22Rv1 (cell line): ENCODE data around the gene KIAA1614.

Source experiments
- H3K27ac ChIP-seq: fragments of 450-650 bp; 2 replicates; pipeline ENCODE4 v1.5.1; 2017
- ZFX ChIP-seq: fragments of 450-650 bp; IDR thresholded peaks from 2 replicates; pipeline ENCODE4 v1.6.1; 2017; ENCODE audit warnings: antibody characterized with exemption, borderline replicate concordance
- TF ChIP-seq, protein P1 (sequence below): fragments of 450-650 bp; IDR thresholded peaks from 2 replicates; pipeline ENCODE4 v1.5.1; 2017; ENCODE audit warnings: mild to moderate bottlenecking

Gene KIAA1614

DNA sequence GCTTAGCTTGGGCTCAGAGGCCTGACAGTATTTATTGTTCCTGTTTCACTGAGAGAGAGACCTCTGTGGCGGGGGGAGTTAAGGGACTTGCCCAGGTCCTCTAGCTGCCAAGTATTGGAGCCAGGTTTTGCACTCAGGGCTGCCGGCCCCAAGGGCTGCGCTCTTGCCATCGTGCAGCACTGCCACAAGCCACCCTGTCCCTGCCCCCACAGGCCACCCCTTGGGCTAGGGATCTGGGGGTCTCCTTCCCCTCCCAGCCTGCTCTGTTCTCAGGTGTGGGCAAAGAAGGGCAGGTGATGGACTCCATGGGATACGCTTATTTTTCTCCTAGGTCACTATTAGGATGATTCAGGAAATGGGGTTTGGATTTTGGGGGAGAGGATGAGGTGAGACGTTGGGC lies 8.7 kb downstream of the KIAA1614 start:
- no peak for TF ChIP-seq ZFX
- TF ChIP-seq, protein P1, sequence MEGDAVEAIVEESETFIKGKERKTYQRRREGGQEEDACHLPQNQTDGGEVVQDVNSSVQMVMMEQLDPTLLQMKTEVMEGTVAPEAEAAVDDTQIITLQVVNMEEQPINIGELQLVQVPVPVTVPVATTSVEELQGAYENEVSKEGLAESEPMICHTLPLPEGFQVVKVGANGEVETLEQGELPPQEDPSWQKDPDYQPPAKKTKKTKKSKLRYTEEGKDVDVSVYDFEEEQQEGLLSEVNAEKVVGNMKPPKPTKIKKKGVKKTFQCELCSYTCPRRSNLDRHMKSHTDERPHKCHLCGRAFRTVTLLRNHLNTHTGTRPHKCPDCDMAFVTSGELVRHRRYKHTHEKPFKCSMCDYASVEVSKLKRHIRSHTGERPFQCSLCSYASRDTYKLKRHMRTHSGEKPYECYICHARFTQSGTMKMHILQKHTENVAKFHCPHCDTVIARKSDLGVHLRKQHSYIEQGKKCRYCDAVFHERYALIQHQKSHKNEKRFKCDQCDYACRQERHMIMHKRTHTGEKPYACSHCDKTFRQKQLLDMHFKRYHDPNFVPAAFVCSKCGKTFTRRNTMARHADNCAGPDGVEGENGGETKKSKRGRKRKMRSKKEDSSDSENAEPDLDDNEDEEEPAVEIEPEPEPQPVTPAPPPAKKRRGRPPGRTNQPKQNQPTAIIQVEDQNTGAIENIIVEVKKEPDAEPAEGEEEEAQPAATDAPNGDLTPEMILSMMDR = no peak
- no peak overlapping the region for H3K27ac ChIP-seq

DNA sequence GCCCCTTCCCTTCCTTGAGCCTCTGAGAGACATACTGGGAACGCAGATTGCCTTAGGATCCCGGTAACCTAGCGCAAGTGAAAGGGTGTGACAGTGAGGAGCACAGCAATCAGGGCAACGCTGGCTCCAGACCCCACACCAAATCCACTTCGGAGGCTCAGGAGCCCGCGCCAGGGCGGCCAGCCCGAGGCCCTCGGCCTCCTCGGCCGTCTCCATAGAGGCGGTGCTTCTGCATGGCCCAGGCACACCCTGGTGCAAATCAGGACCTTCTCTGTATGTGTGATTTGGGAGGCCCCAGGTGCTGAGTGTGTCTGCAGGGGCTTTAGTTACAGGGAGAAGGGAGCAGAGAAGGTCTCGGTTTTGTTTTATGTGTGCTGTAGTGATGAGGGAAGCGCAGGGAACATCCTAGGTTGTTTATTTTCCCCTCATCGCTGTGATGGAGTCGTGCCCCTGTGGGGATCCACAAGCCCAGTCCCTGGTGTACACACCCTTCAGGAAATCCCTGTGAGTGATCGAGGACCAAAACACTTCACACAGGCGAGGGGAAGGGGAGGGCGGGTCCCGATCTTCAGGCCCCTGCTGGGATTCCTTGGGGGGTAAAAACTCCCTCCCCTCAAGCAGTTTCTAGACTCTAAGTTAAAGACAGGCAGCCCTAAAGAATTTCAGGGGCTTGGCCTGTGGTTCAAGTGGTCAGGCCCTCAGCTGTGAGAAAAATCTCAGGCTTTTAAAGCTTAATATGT lies 9.4 kb downstream of the KIAA1614 start:
- no peak for TF ChIP-seq ZFX
- TF ChIP-seq, protein P1 = no peak
- no peak overlapping the region for H3K27ac ChIP-seq

DNA sequence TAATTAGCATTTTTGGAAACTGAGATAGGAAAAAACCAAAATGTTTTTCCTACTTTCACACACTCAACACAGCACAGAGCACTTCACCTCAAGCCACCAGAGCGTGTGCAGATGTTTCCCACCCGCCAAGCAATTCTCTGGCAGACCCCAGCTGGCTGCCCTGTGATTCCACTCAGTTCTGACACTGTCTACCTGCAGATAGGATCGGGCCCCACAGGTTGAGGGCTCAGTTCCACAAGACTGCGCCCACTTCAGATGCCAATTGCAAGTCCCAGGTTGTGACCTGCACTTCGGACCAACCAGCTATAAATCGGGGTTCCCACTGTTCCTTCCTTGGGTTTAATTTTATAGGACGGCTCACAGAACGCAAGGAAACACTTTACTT lies 9.9 kb downstream of the KIAA1614 start:
- TF ChIP-seq ZFX = no peak
- TF ChIP-seq, protein P1 = no peak
- no peak overlapping the region for H3K27ac ChIP-seq

DNA sequence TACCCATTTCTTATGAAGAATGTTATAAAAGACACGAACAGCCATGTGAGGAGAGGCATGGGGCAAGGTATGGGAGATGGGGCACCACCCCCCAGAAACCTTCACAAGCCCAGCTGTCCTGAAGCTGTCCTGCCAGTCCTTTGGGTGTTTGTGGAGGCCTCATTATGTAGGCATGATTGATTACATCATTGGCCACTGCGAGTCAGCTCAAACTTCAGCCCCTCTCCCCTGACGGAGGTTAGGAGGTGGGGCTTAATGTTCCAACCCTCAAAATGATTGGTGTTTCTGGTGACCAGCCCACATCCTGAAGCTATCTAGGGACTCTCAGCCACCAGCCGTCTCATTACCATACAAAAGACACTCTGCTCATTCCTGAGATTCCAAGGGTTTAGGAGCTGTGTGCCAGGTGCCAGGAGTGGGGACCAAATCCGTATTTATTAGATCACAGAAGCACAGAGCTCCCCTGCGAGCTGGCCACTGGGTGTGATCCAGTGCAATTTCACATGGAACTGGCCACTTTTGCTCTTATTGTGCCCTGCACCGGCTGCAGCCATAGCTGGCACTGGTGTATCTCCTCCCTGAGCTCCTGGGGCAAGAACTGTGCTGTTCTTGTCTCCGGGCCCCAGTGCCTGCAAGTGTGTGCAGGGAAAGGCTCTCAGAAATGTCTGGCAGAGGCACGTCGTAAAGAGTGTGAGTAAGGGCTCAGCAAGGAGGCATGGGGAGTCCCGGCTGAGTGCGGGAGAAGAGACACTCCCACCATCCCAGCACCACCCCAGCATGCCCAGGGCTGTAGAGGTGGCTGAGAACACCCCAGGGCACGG lies 10.5 kb downstream of the KIAA1614 start:
- TF ChIP-seq ZFX = no peak
- TF ChIP-seq, protein P1 = no peak
- no peak overlapping the region for H3K27ac ChIP-seq

DNA sequence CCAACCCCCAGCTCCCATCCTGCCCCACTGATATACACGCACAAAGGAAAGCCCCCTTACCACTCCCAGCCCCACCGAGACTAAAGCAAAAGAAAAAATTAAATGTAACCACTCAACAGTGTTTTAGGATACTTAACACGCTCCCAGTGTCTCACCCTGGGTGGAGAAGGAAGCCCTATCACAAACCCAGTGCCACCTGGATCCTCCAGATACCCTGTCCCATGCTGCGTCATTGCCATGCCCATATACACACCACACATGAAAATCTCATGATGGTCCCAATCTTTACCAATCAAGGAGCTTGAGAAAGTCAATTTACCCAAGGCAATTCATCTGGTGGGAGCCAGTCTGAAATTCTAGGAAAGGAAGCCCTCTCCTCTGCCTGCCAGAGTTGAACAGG lies 11.2 kb downstream of the KIAA1614 start:
- no peak overlapping the region for H3K27ac ChIP-seq
- TF ChIP-seq, protein P1 = no peak
- no peak for TF ChIP-seq ZFX

DNA sequence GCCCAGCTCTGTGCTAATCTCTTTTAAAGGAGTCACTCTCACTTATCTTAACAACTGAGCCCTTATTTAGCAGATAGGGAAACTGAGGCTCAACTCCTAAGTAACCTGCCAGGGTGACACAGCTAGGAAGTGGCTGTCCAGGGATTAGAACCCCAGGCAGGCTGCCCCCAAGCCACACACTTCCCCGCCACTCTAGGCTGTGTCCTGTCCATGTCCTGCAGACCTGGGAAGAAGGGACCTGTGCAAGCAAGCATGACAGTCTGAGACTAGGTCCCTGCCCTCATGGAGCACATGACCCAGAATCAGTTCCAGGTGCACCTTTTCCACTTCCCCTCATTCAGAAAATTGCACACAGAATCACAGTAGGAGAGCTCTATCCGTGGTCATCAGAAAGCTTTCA lies 12.2 kb downstream of the KIAA1614 start:
- TF ChIP-seq ZFX = no peak
- TF ChIP-seq, protein P1 = no peak
- H3K27ac ChIP-seq = no peak overlapping the region
